Stimulated activated naive CD8-positive, alpha-beta T cell treated with anti-CD3 and anti-CD28 coated beads, Interleukin-15, Interleukin-2, amounts not matched to agents 100 ng/mL and 50 ng/mL, for 24 hours (primary cell): ENCODE measurements around the gene SLC28A1.
"Not testable (repeated sequence)": the region's sequence is repeated elsewhere in the genome, so short reads cannot be mapped to it uniquely, and the experiment has no call there.

Source experiments
- H3K27ac Mint-ChIP-seq: one replicate; pipeline ENCODE4 v1.8.0; 2021; ENCODE audit warnings: mild to moderate bottlenecking, mixed read lengths
- H3K27me3 Mint-ChIP-seq: one replicate; pipeline ENCODE4 v1.8.0; 2021; ENCODE audit warnings: mixed read lengths
- H3K36me3 Mint-ChIP-seq: one replicate; pipeline ENCODE4 v1.8.0; 2021; ENCODE audit warnings: low read depth, mixed read lengths
- H3K4me1 Mint-ChIP-seq: one replicate; pipeline ENCODE4 v1.8.0; 2021; ENCODE audit warnings: low read depth, mixed read lengths
- H3K4me3 Mint-ChIP-seq: one replicate; pipeline ENCODE4 v1.8.0; 2021; ENCODE audit warnings: mild to moderate bottlenecking, mixed read lengths
- H3K9me3 Mint-ChIP-seq: one replicate; pipeline ENCODE4 v1.8.0; 2021; ENCODE audit warnings: mixed read lengths

Gene SLC28A1

GRCh38 chr15:84872009-84872910 lies 12.2 kb upstream of the SLC28A1 start:
- H3K36me3 Mint-ChIP-seq: no peaks in the 10 kb centered on the region
- no peak overlapping the region for H3K27ac Mint-ChIP-seq
- H3K9me3 Mint-ChIP-seq: no peaks in the 10 kb centered on the region
- no peaks in the 10 kb centered on the region for H3K27me3 Mint-ChIP-seq
- no peaks in the 10 kb centered on the region for H3K4me1 Mint-ChIP-seq
- H3K4me3 Mint-ChIP-seq: no peak overlapping the region

GRCh38 chr15:84873997-84874396 lies 10.5 kb upstream of the SLC28A1 start:
- H3K4me1 Mint-ChIP-seq: no peaks in the 10 kb centered on the region

GRCh38 chr15:84874981-84875699 lies 9.3 kb upstream of the SLC28A1 start:
- Mint-ChIP-seq H3K36me3 (no peaks in the 10 kb centered on the region), H3K27me3 (no peaks in the 10 kb centered on the region), H3K27ac (no peak overlapping the region)

More at GRCh38 chr15:84873997-84874396, 10.5 kb upstream of the SLC28A1 start:
- Mint-ChIP-seq H3K36me3 (no peaks in the 10 kb centered on the region), H3K27me3 (no peaks in the 10 kb centered on the region), H3K27ac (no peak overlapping the region), H3K4me3 (no peak overlapping the region), H3K9me3 (no peaks in the 10 kb centered on the region)

GRCh38 chr15:84876269-84876668 lies 8.2 kb upstream of the SLC28A1 start:
- Mint-ChIP-seq H3K27me3 (no peaks in the 10 kb centered on the region), H3K4me1 (no peaks in the 10 kb centered on the region), H3K4me3 (no peak overlapping the region), H3K9me3 (no peaks in the 10 kb centered on the region), H3K36me3 (no peaks in the 10 kb centered on the region), H3K27ac (no peak overlapping the region)

More at GRCh38 chr15:84874981-84875699, 9.3 kb upstream of the SLC28A1 start:
- H3K9me3 Mint-ChIP-seq: no peaks in the 10 kb centered on the region
- H3K4me3 Mint-ChIP-seq: no peak overlapping the region
- no peaks in the 10 kb centered on the region for H3K4me1 Mint-ChIP-seq

GRCh38 chr15:84877701-84878100 lies 6.8 kb upstream of the SLC28A1 start:
- H3K27ac Mint-ChIP-seq, H3K4me1 Mint-ChIP-seq, H3K36me3 Mint-ChIP-seq: not testable (repeated sequence)

GRCh38 chr15:84878504-84878903 lies 6.0 kb upstream of the SLC28A1 start:
- no peaks in the 10 kb centered on the region for H3K9me3 Mint-ChIP-seq
- H3K36me3 Mint-ChIP-seq: no peaks in the 10 kb centered on the region
- no peaks in the 10 kb centered on the region for H3K27me3 Mint-ChIP-seq
- H3K4me3 Mint-ChIP-seq: no peak overlapping the region
- no peaks in the 10 kb centered on the region for H3K4me1 Mint-ChIP-seq
- no peak overlapping the region for H3K27ac Mint-ChIP-seq

More at GRCh38 chr15:84877701-84878100, 6.8 kb upstream of the SLC28A1 start:
- not testable (repeated sequence) for H3K9me3 Mint-ChIP-seq, H3K27me3 Mint-ChIP-seq, H3K4me3 Mint-ChIP-seq

GRCh38 chr15:84879088-84879780 lies 5.2 kb upstream of the SLC28A1 start:
- H3K4me1 Mint-ChIP-seq: no peaks in the 10 kb centered on the region
- H3K27me3 Mint-ChIP-seq: no peaks in the 10 kb centered on the region
- no peaks in the 10 kb centered on the region for H3K36me3 Mint-ChIP-seq
- H3K27ac Mint-ChIP-seq: no peak overlapping the region
- no peaks in the 10 kb centered on the region for H3K9me3 Mint-ChIP-seq
- no peak overlapping the region for H3K4me3 Mint-ChIP-seq

- no peaks in the 10 kb centered on the region for H3K4me1 Mint-ChIP-seq
- no peak overlapping the region for H3K4me3 Mint-ChIP-seq
- no peak overlapping the region for H3K27ac Mint-ChIP-seq
- no peaks in the 10 kb centered on the region for H3K27me3 Mint-ChIP-seq
- H3K36me3 Mint-ChIP-seq: no peaks in the 10 kb centered on the region
- no peaks in the 10 kb centered on the region for H3K9me3 Mint-ChIP-seq
Measured at GRCh38 chr15:84880007-84880406, 4.5 kb upstream of the SLC28A1 start.

- Mint-ChIP-seq H3K27ac (no peak overlapping the region), H3K4me1 (no peaks in the 10 kb centered on the region), H3K36me3 (no peaks in the 10 kb centered on the region)
Measured at GRCh38 chr15:84880822-84881519, 3.5 kb upstream of the SLC28A1 start.

GRCh38 chr15:84881520-84881830 lies 3.0 kb upstream of the SLC28A1 start:
- no peaks in the 10 kb centered on the region for H3K36me3 Mint-ChIP-seq
- H3K4me3 Mint-ChIP-seq: no peak overlapping the region
- H3K9me3 Mint-ChIP-seq: no peaks in the 10 kb centered on the region
- no peak overlapping the region for H3K27ac Mint-ChIP-seq
- no peaks in the 10 kb centered on the region for H3K27me3 Mint-ChIP-seq
- H3K4me1 Mint-ChIP-seq: no peaks in the 10 kb centered on the region

More at GRCh38 chr15:84880822-84881519, 3.5 kb upstream of the SLC28A1 start:
- no peak overlapping the region for H3K4me3 Mint-ChIP-seq
- no peaks in the 10 kb centered on the region for H3K27me3 Mint-ChIP-seq
- H3K9me3 Mint-ChIP-seq: no peaks in the 10 kb centered on the region

- Mint-ChIP-seq H3K4me1 (no peaks in the 10 kb centered on the region), H3K36me3 (no peaks in the 10 kb centered on the region), H3K27me3 (no peaks in the 10 kb centered on the region), H3K4me3 (no peak overlapping the region), H3K9me3 (no peaks in the 10 kb centered on the region), H3K27ac (no peak overlapping the region)
Measured at GRCh38 chr15:84883466-84883865, 996 bp upstream of the SLC28A1 start.

- no peaks in the 10 kb centered on the region for H3K36me3 Mint-ChIP-seq
- H3K27ac Mint-ChIP-seq: no peak overlapping the region
- H3K4me1 Mint-ChIP-seq: no peaks in the 10 kb centered on the region
- no peaks in the 10 kb centered on the region for H3K27me3 Mint-ChIP-seq
- no peaks in the 10 kb centered on the region for H3K9me3 Mint-ChIP-seq
- H3K4me3 Mint-ChIP-seq: no peak overlapping the region
Measured at GRCh38 chr15:84885801-84886200, 1.3 kb downstream of the SLC28A1 start.

GRCh38 chr15:84886211-84886983 lies 1.9 kb downstream of the SLC28A1 start:
- Mint-ChIP-seq H3K4me3 (no peak overlapping the region), H3K9me3 (no peaks in the 10 kb centered on the region), H3K27me3 (no peaks in the 10 kb centered on the region), H3K36me3 (no peaks in the 10 kb centered on the region), H3K27ac (no peak overlapping the region), H3K4me1 (no peaks in the 10 kb centered on the region)

- H3K36me3 Mint-ChIP-seq: no peaks in the 10 kb centered on the region
- H3K27ac Mint-ChIP-seq: no peak overlapping the region
- H3K4me3 Mint-ChIP-seq: no peak overlapping the region
- H3K9me3 Mint-ChIP-seq: no peaks in the 10 kb centered on the region
- no peaks in the 10 kb centered on the region for H3K27me3 Mint-ChIP-seq
- no peaks in the 10 kb centered on the region for H3K4me1 Mint-ChIP-seq
Measured at GRCh38 chr15:84886984-84887299, 2.5 kb downstream of the SLC28A1 start.
